Common myeloid progenitor, CD34-positive (primary cell): ENCODE data around the gene TNP2.

Source experiments
- CTCF ChIA-PET: fragments of 350-600 bp; sonication (Branson Sonifier 250); formaldehyde crosslinking; loops from one replicate; lab custom pipeline; 2021; ENCODE audit warnings: antibody characterized with exemption; lab: Charles Lee
- POLR2A ChIA-PET: fragments of 350-600 bp; sonication (Branson Sonifier 250); formaldehyde crosslinking; loops from one replicate; lab custom pipeline; 2021; ENCODE audit warnings: antibody characterized with exemption; lab: Charles Lee
- DNase-seq, 3 donors: peaks; one replicate each; pipeline versions ENCODE4 v3.0.0 to v3.0.0-alpha.2; 2013
- H3K27ac ChIP-seq, 2 experiments: 1 replicate in 1 of 2; 2 replicates in 1 of 2; pipeline ENCODE4 v1.7.0; 2013; ENCODE audit warnings: inconsistent platforms in 2 of 2, low read length in 2 of 2, mild to moderate bottlenecking in 2 of 2, low read depth in 1 of 2, moderate library complexity in 1 of 2; ENCODE audit not compliant: severe bottlenecking in 2 of 2, insufficient read depth in 1 of 2, poor library complexity in 1 of 2
- H3K27me3 ChIP-seq, 5 experiments: replicated peaks in 2 of 5; 1 replicate in 3 of 5; 2 replicates in 2 of 5; pipeline versions ENCODE4 v1.6.1 to v1.7.0; 2013; ENCODE audit warnings: low read length in 4 of 5, mild to moderate bottlenecking in 2 of 5, moderate library complexity in 2 of 5, inconsistent platforms in 1 of 5; ENCODE audit not compliant: insufficient read depth in 5 of 5, control insufficient read depth in 4 of 5
- H3K36me3 ChIP-seq, 4 experiments: 1 replicate in 2 of 4; 2 replicates in 2 of 4; pipeline versions ENCODE4 v1.6.1 to v1.7.0; 2013; ENCODE audit warnings: low read length in 3 of 4, control low read depth in 1 of 4, mild to moderate bottlenecking in 1 of 4; ENCODE audit not compliant: control insufficient read depth in 4 of 4, insufficient read depth in 4 of 4
- H3K4me1 ChIP-seq, 4 experiments: 1 replicate in 3 of 4; 2 replicates in 1 of 4; pipeline versions ENCODE4 v1.6.1 to v1.7.1; 2013; ENCODE audit warnings: low read length in 3 of 4, mild to moderate bottlenecking in 3 of 4, control low read depth in 1 of 4, inconsistent platforms in 1 of 4, moderate library complexity in 1 of 4; ENCODE audit not compliant: control insufficient read depth in 4 of 4, insufficient read depth in 4 of 4; ENCODE audit errors: control extremely low read depth in 1 of 4
- H3K4me3 ChIP-seq, 7 experiments: 1 replicate in 4 of 7; 2 replicates in 3 of 7; pipeline versions ENCODE4 v1.5.1 to v1.7.0; 2013; ENCODE audit warnings: mild to moderate bottlenecking in 7 of 7, low read length in 6 of 7, moderate library complexity in 6 of 7, inconsistent platforms in 2 of 7, low read depth in 2 of 7, control low read depth in 1 of 7; ENCODE audit not compliant: insufficient read depth in 4 of 7, control insufficient read depth in 1 of 7; ENCODE audit errors: extremely low read depth in 1 of 7
- H3K9me3 ChIP-seq, 5 experiments: 1 replicate in 4 of 5; 2 replicates in 1 of 5; pipeline versions ENCODE4 v1.6.1 to v1.7.1; 2013; ENCODE audit warnings: low read length in 4 of 5, mild to moderate bottlenecking in 2 of 5, inconsistent platforms in 1 of 5, low read depth in 1 of 5, moderate library complexity in 1 of 5; ENCODE audit not compliant: control insufficient read depth in 4 of 5, insufficient read depth in 2 of 5; ENCODE audit errors: control extremely low read depth in 1 of 5
- WGBS: methylation state at CpG from one replicate; pipeline ENCODE4 v1.1.5; 2013; ENCODE audit not compliant: insufficient coverage; 5-methylcytosine and 5-hydroxymethylcytosine counted together

TNP2 gene

DNA sequence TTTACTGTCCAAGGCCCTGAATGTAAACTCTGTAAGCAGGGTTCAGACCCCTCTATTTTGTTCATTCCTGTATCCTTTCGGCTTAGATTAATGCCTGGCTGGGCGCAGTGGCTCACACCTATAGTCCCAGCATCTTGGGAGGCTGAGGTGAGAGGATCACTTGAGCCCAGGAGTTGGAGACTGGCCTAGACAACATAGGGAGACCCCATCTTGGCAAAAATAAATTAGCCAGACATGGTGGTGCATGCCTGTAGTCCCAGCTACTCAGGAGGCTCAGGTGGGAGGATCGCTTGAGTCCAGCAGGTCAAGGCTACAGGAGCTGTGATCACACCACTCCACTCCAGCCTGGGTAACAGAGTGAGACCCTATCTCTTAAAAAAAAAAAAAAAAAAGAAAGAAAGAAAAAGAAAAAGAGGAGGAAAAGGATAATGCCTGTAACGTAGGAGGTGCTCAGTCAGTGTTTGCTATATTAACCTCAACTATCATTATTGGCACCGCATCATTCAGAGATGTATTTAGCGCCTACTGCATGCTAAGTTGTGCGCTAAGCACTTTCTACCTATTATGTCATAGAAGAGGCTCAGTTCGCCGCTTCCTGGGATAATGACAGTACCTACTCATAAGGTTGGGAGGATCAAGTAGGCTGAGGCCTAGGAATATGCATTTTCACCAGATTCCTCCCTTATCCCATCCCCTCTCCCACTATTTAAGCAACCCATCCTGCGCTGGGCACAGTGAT lies 18.2 kb downstream of the TNP2 start:
- Histone ChIP-seq H3K27me3 (no peaks in the 10 kb centered on the region), H3K36me3 (peaks cover 0 to 22% (median 0%) of the 10 kb centered on the region in 4 experiments), H3K27ac (no peak overlapping the region), H3K9me3 (no peaks in the 10 kb centered on the region), H3K4me1 (peaks cover 0 to 47% (median 23%) of the 10 kb centered on the region in 4 experiments), H3K4me3 (no peak overlapping the region)
- WGBS: 100% methylated on average over 4 of the region's 10 CpGs
- CTCF ChIA-PET: interaction anchor here (1.6 kb wide), 1 partner anchor 10 kb away, joined by 3 read pairs; no protein-coding TSS in a partner anchor
- no peak for DNase-seq
- POLR2A ChIA-PET: interaction anchor here (1.2 kb wide), 1 partner anchor 301 kb away, joined by 3 read pairs; no protein-coding TSS in a partner anchor

DNA sequence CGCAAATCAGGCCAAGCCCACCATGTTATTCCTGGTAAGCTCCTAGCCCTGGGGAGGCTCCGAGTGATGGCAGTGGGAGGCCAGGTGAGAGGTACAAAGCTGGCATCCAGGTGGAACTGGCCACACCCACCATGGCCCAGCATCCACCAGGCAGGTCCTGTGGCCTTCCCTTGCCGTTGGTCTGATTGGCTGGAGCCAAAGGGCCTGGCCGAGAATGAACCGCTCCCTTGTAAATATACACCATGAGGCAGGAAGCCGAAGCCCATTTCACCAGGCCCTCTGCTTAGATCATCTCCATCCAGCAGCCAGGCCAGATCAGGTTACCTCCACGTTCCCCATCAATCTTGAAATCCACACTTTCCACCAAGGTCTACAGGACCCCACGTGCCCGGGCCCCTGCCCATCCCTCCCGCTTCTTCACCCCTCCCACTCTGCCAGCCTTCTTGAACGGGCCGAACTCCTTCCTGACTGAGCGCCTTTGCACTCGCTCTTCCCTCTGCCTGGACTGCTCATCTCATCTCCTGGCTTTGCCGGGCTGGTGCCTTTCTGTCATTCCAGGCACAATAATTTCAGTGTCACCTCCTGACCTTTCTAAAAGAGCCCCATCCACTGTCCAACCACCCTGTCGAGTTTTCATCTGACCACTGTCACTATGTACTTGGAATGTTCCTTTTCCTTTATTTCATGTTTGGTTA lies 18.9 kb downstream of the TNP2 start:
- Histone ChIP-seq H3K36me3 (peaks cover 0 to 22% (median 0%) of the 10 kb centered on the region in 4 experiments), H3K9me3 (no peaks in the 10 kb centered on the region), H3K4me3 (no peak overlapping the region), H3K4me1 (peaks cover 0 to 51% (median 18%) of the 10 kb centered on the region in 4 experiments), H3K27me3 (no peaks in the 10 kb centered on the region), H3K27ac (no peak overlapping the region)
- no peak for DNase-seq
- ChIA-PET CTCF (no interaction called here), POLR2A (no interaction called here)
- 92% methylated on average over 16 of the region's 16 CpGs for WGBS

DNA sequence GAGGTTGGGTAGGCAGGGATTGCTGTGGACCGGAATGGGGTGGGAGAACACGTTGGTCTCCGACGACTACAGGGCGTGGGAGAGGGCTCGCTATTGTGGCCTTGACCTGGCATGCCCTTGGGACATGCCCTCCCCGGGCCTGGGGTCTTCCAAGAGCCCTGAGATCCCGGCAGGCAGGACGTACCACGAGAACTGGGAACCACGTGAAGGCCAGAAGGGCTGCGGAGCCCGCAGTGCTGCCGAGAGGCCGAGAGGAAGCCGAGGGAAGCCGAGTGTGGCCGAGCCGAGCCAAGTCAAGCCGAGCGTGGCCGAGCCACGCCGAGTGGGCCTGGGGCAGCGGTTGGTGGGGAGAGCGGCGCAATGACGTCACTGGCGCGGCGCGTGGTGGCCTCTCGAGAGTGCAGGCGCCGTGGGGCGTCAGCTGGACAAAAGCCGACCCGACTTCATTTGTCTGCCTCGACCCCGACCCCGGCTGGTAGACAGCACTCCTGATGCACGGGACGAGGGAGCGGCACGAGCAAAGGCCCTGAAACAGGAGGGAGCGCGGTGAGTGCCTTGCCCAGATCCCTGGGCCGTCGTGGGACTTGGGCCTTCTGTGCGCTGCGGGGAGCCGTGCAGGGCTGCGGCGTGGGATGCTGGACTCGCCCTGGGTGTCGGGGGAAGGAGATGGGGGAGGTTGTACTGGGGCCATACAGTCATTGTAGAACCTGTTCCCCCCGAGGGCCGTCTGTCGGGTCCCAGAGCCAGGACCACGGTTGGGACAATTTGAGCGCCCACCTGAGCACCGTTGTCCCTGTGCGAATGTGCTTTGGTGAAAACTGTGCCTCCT lies 19.7 kb downstream of the TNP2 start:
- no peak for DNase-seq
- ChIA-PET CTCF (no interaction called here), POLR2A (no interaction called here)
- Histone ChIP-seq H3K27me3 (no peaks in the 10 kb centered on the region), H3K4me1 (peaks cover 0 to 43% (median 10%) of the 10 kb centered on the region in 4 experiments), H3K36me3 (peaks cover 0 to 21% (median 0%) of the 10 kb centered on the region in 4 experiments), H3K27ac (no peak overlapping the region), H3K9me3 (no peaks in the 10 kb centered on the region), H3K4me3 (no peak overlapping the region)
- 98% methylated on average over 63 of the region's 63 CpGs for WGBS

DNA sequence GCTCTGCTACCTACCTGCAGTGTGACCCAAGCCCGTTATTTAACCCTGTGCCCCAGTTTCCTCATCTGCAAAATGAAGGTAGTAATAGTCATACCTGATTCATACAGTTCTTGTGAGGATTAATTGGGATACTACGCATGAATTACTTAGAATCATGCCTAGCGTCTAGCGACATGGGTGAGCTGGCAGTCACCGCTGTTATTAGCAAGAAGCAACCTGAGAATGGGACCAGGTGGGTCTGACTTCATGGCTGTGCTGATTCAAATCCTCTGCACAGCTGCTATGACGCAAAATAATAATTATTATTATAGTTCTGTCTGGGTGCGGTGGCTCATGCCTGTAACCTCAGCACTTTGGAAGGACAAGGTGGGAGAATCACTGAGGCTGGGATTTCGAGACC lies 21.0 kb downstream of the TNP2 start:
- H3K27me3 ChIP-seq: no peaks in the 10 kb centered on the region
- no peak overlapping the region for H3K27ac ChIP-seq
- no peak overlapping the region for H3K4me3 ChIP-seq
- H3K36me3 ChIP-seq: peaks cover 0 to 10% (median 0%) of the 10 kb centered on the region in 4 experiments
- POLR2A ChIA-PET: no interaction called here
- DNase-seq: no peak
- CTCF ChIA-PET: interaction anchor here (0.9 kb wide), 1 partner anchor 8 kb away, joined by 3 read pairs; the partner anchor contains the start of gene SOCS1
- H3K4me1 ChIP-seq: peaks cover 0 to 30% (median 3%) of the 10 kb centered on the region in 4 experiments
- H3K9me3 ChIP-seq: no peaks in the 10 kb centered on the region
- WGBS: 97% methylated on average over 8 of the region's 8 CpGs

DNA sequence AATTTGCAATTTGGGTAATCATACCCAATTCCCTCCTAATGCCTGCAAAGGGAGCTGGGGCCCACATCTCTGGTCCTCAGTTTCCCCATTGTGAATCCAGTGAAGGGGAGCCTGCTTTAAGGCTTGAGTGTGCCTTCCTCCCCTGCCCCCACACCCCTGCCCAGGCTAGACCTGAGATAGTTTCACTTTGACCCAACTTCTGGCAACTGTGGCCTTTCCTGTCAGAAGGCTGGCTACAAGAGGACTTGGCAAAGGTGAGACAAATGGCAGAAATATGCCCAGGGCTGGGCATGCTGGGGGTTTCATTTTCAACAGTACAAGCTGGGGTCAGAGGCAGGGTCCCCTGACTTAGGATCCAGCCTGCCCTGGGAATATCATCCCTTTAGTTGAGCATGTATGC lies 23.1 kb downstream of the TNP2 start:
- Histone ChIP-seq H3K4me3 (no peak overlapping the region), H3K36me3 (no peaks in the 10 kb centered on the region), H3K27ac (no peak overlapping the region), H3K4me1 (peaks cover 0 to 28% (median 4%) of the 10 kb centered on the region in 4 experiments), H3K9me3 (no peaks in the 10 kb centered on the region), H3K27me3 (no peaks in the 10 kb centered on the region)
- no peak for DNase-seq
- CTCF ChIA-PET: interaction anchor here (1.3 to 2.0 kb wide), 2 partner anchors 9 to 10 kb away, joined by 5 to 8 read pairs; partner anchors contain the start of gene SOCS1
- POLR2A ChIA-PET: no interaction called here

DNA sequence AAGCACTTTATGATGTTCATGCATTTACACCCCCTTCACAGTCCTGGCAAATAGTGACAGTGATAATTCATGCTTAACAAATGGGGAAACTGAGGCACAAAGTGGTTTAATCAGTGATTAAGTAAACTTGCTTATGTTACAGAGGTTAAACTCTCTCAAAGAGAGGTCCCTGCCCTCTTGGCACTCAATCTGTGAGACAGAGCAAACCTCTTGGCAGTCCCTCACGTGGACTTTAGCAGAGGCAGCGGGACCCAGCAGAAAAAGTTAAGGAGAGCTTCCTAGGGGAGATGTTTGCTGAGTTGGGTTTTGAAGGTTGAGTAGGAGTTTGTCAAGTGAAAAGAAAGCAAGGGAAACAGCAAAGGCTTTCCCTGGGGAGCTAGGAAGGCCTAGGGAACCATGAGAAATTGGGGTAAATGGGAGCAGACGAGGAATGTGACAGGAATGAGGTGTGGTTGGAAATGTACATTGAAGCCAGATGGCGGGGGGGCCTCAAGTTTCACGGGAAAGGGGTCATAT lies 23.8 kb downstream of the TNP2 start:
- Histone ChIP-seq H3K4me1 (peaks cover 3 to 35% (median 11%) of the 10 kb centered on the region in 4 experiments), H3K4me3 (no peak overlapping the region), H3K9me3 (no peaks in the 10 kb centered on the region), H3K27me3 (no peaks in the 10 kb centered on the region), H3K27ac (no peak overlapping the region), H3K36me3 (no peaks in the 10 kb centered on the region)
- no peak for DNase-seq
- CTCF ChIA-PET: interaction anchor here (2.0 kb wide), 1 partner anchor 11 kb away, joined by 8 read pairs; the partner anchor contains the start of gene SOCS1
- POLR2A ChIA-PET: no interaction called here
- WGBS: 98% methylated on average over 5 of the region's 5 CpGs
